Ishikawa (cell line): ENCODE results near the gene SLC7A1.

Experiments
- CEBPB ChIP-seq: IDR thresholded peaks from 2 replicates; pipeline ENCODE4 v1.6.1; 2012
- CREB1 ChIP-seq: IDR thresholded peaks from 2 replicates; pipeline ENCODE4 v1.6.1; 2012; ENCODE audit warnings: low read depth
- EGR1 ChIP-seq: IDR thresholded peaks from 2 replicates; pipeline ENCODE4 v1.6.1; 2012
- EP300 ChIP-seq: IDR thresholded peaks from 2 replicates; pipeline ENCODE4 v1.6.1; 2012; ENCODE audit warnings: borderline replicate concordance
- FOXM1 ChIP-seq: IDR thresholded peaks from 2 replicates; pipeline ENCODE4 v1.6.1; 2012; ENCODE audit warnings: low read depth, borderline replicate concordance
- MAX ChIP-seq: IDR thresholded peaks from 2 replicates; pipeline ENCODE4 v1.6.1; 2012
- NFIC ChIP-seq: IDR thresholded peaks from 2 replicates; pipeline ENCODE4 v1.6.1; 2012
- RAD21 ChIP-seq: IDR thresholded peaks from 2 replicates; pipeline ENCODE4 v1.6.1; 2012; ENCODE audit warnings: low read depth
- REST ChIP-seq: IDR thresholded peaks from 2 replicates; pipeline ENCODE4 v1.6.1; 2012; ENCODE audit warnings: low read depth, mild to moderate bottlenecking
- TCF12 ChIP-seq: IDR thresholded peaks from 2 replicates; pipeline ENCODE4 v1.6.1; 2012; ENCODE audit warnings: low read depth
- TEAD4 ChIP-seq: IDR thresholded peaks from 2 replicates; pipeline ENCODE4 v1.6.1; 2012
- USF1 ChIP-seq: IDR thresholded peaks from 2 replicates; pipeline ENCODE4 v1.6.1; 2012
- YY1 ChIP-seq: IDR thresholded peaks from 2 replicates; pipeline ENCODE4 v1.6.1; 2012; ENCODE audit warnings: low read depth

- no peak for TF ChIP-seq TCF12
- no peak for TF ChIP-seq USF1
- TF ChIP-seq CEBPB = no peak
- no peak for TF ChIP-seq EGR1
- TF ChIP-seq REST = no peak
- no peak for TF ChIP-seq CREB1
- TF ChIP-seq MAX = no peak
- no peak for TF ChIP-seq FOXM1
- no peak for TF ChIP-seq TEAD4
- TF ChIP-seq YY1 = no peak
- no peak for TF ChIP-seq RAD21
- no peak for TF ChIP-seq EP300
- no peak for TF ChIP-seq NFIC
These were observed 2.2 kb upstream of the SLC7A1 start for GRCh38 chr13:29597706-29598105.
